NCI-H226 (cell line): Measurements from ENCODE around the gene STRADB.
"Not testable (repeated sequence)": the region's sequence is repeated elsewhere in the genome, so short reads cannot be mapped to it uniquely, and the experiment has no call there.

Experiments used
- DNase-seq: peaks from one replicate; pipeline ENCODE4 v3.0.0-alpha.2; 2015

Gene STRADB, protein sequence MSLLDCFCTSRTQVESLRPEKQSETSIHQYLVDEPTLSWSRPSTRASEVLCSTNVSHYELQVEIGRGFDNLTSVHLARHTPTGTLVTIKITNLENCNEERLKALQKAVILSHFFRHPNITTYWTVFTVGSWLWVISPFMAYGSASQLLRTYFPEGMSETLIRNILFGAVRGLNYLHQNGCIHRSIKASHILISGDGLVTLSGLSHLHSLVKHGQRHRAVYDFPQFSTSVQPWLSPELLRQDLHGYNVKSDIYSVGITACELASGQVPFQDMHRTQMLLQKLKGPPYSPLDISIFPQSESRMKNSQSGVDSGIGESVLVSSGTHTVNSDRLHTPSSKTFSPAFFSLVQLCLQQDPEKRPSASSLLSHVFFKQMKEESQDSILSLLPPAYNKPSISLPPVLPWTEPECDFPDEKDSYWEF

DNA sequence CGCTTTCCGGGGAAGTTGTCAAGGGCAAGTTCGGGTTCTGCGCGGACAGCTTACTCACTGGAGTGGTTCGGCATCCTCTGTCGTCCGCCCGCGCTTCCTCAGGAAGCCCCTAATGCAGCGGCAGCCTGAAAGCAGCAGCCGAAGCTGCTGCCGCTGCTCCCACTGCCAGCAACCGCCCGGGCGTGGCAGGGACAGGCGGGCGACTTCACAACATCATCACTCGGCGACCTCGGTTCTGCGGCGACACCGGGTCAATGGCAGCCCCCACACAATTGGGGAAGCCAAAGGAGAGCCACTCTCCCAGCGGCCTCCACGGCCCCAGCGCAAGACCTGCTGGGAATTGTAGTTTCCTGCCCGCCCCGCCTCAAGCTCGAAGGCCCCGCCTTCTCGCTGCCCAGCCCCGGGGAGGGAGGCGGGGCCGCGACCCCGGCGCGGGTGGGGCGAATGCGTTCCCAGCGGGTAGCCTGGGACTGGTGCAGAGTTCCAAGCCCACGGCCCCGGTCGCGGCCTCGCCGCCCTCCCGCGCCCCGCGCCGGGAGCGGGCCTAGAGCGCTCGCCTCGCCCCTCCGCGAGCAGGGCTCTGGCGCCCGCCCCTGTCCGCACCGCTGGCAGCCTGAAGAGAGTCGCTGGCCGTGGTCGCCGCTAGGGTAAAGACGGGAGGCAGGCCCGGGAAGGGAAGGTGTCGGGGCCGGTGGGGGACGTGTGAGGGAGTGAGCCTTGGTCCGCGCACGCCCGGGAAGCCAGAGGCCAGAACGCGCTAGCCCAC lies at the start of gene STRADB, which contains the start of gene TRAK2:
Gene STRADB (plus strand): TSS at position 449 of the 766 bp plus-strand sequence. CDS start 3,101 bp downstream, outside the sequence.
Gene TRAK2 (minus strand): TSS at position 167 of the 766 bp plus-strand sequence. CDS start 30,951 bp downstream, outside the sequence.
- DNase-seq, result peak; percentile 67

DNA sequence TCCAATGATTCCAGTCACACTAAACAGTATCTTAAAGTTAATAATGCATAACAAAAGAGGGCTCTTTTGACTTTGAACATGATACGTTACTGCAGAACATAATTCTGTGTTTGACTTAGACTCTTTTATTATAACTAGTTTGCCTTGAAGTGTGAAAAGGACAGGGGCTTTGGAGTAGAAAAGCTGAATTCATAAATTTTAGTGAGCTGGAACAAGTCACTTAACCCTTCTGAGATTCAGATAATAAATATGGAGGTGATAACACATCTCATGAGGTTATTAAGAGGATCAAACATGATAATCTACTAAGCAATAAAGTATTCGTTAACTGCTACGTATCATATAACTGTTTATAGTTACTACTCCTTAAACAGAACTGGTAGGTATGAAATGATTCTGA lies 49.7 kb upstream of the STRADB start:
- no peak for DNase-seq

DNA sequence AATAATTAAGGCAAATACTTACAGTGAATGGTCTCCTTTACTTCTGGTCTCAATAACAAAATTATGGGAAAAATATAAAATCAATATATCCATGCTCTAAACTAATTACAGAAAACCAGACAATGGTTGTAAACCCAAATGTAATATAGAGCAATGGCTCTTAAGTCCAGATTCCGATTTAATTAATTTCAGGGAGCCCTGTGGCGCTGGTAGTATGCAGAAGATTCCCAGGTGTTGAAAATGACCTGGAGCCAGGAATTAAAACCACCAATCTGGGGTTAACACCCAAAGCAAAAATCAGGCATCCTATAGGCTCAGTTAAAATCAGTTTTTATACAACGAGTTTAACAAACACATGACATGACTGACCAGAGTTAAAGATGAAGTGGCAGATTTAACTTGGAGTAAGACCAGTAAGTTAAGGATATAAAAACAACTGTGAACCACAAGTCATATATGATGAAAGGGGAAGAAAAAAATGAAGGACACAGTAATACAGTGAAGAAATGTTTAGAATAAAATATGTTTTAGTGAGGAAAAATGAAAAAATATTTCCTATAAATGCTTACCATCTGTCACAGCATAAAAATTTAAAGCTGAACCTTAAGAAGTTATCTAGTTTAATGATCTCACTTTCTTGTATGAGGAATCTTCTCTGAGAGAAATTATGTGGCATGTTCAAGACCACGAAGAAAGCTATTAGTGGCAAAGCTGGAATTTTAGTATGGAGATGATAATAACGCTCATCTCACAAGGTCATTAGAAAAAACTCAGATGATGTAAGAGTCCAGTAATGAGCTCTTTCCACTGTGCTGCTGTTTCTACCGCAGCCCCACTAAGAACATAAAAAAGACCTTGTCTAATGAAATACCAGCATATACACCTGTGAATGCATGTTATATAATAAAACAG lies 48.6 kb upstream of the STRADB start:
- no peak for DNase-seq

DNA sequence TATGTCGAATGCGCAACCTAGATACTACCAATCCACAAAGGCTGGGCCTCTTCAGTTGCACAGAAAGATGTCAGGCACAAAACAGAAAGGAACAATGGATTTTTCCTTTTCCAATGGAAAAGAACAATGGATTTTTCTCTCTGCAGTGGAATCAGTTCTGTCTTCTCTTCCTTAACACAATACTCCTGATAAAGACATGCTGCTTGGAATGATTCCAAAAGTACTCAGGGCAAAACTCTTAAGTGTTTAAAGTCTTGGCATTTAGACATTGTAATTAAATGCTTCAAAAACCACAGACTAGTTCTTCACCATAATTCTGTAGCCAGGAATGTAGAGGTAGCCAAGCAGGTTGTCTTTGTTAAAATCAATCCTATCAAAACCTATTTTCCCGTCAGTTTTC lies 47.7 kb upstream of the STRADB start:
- DNase-seq, result peak; percentile 23

DNA sequence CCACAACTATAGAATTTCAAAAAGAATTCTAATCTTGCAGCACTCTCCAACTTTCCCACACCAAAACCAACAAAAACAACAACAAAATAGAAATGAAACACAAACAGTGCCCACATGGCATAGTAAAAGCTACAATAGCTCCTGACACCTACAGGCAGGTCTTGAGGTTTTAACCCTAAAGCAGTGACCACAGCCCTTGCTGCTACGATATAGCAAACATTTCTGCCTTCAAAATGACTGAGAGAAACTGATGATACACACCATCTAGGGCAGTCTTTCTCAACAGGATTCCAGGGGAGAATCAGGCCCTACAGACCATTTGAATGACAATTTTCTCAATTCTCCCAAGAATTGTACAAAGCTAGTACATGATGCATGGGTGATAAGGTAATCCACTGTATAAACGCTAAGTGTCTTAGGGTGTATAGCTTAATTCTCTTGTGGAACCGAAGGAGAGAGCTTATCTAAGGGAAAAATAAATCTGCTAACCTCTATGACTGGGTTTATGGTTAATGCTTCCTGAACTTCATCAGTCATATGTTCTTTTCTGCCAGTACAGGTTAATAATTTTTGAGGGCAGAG lies 46.8 kb upstream of the STRADB start:
- DNase-seq, result no peak

DNA sequence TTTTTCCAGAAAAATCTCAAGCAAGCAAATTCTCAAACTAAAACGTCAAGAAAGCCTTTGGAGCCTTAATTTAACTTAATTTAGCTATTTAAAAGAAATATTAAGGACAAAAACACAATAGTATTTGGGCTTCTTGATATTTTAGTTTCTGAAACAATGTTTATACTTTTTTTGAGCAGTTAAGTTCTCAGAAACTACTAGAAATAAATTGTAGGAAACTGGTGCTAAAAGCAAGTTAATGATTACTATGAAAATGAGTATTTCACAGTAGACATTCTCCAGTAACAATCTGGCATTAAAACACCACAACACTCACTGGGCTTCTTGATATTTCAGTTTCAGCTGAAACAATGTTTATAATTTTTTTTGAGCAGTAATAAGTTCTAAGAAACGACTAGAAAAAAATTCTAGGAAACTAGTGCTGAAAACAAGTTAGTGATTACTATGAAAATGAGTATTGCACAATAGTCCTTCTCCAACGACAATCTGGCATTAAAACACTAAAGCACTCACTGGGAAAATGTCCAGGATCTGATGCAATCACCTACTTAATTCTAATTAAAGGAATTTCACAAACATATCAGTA lies 45.4 kb upstream of the STRADB start:
- DNase-seq, result no peak

DNA sequence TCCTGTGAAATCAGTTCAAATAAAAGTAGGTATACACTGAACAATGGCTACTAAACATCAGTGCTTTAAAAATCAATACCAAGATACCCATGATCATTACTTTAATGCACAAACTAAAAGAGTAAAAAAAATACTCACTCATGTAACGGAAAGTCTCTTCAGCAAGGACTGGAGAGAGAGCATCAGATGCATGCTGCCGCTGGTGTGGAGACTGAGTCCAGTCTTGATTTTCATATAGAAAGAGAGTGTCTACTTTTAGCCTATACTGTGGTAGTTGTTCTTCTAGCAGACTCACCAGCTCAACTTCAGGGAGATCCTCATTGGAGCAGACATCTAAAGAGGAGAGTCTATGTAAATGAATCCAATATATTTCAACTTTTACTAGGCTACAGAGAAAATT lies 44.3 kb upstream of the STRADB start:
- no peak for DNase-seq

DNA sequence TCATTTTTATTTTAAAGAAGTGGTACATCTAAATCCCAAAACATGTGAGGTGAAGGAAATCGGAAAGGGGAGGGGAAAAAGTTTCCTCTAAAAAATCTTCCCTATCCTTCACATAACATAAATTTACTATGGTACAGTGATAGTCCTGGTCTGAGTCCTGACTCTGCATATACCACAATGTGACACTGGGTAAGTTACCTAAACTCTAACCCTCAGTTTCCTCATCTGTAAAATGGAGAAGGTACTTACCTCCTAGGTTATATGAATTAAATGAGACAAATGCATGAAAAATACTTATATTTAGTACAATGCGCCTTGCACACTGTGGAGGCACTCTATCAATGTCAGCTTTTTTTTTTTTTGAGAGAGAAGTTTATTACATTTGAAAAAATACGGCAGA lies 42.6 kb upstream of the STRADB start:
- DNase-seq, result no peak

DNA sequence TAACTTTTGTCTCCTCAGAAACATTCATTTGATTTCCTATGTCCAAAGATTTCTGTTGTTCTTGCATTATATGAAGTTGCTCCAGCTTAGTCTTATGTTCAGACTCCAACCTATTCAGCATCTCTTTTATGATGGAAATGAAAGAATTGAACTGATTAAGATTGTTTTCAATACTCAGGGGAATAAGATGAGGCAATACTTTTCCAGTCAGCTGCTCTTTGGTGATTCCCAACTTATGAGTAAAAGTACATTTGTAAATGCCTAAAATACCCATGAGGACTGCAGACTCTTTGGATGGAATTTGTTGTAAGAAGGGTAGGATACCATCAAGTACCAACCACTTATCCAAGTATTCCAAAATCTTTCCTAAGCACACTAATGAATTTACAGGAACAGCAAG lies 40.1 kb upstream of the STRADB start:
- DNase-seq, result no peak

DNA sequence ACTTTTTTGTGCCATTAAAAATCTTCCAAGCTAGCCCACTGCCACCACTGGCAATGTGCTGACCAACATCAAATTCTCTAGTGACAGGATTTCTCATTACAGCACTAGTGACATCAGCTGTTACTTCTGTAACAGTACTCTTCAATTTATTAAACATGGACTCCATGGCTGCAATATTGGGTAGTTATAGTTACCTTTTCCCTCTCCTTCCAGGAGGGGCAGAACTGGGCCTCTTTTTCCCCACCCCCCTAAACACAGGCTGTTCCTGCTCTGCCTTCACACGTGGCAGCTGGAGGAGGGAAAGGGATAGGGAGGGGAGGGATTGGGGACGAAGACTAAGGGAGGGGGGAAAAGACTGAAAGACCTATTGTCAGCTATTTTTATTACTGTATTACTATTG lies 38.4 kb upstream of the STRADB start:
- no peak for DNase-seq

DNA sequence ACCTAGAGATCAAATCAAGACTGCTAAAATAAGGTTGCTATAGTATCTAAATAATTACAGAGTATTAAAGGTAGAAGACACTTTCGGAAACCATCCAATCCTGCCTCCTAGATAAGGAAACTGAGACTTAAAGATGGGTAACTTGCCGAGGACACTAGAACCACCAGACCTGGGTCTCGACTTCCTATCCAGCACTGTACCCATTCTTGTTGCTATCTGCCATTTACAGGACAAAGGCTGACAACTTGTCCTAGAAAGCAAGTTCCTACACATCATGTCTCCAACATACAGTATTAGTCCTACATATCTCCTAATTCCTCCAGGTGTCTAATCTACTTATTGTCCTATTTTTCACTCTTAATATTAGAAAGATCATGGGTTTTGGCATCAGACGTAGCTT lies 38.0 kb upstream of the STRADB start:
- no peak for DNase-seq

DNA sequence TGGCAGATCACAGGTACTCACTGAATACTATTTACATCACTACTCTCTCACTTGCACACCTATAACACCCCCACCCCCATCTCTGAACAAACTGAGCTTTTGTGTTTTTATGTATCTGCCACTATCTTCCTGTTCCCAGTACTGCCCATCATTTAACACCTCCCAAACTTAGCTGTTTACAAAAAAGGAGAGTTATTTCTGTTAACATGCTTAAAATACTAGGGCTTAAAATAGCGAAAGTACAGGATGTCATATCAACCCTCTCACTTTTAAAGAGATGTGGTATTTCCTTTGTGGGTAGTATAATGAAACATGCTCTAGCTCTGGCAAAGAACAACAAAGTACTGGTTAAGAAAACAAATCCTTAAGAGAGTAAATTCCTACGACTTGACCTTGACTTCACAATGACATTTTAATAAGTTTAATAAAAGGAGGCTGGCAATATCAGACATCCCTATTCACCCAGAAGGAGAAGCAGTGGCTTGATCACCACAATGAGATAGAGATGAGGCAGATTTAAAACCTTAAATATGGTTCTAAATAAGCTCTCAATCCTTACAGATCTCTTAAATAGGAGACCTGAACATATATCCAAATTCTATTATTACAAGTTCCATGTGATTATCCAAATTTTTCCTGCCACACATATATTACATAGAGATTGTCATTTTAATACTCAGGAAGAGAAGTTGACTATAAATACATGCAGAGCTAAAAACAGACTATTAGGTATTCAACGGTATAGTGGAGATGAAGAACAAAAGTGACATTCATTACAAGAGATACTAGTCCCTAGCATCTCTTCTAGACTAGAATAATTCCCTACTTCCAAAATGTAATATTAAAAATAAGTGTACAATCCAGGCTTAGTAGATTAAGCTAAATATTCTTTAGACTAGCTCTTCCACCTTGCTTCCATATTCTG lies 37.2 kb upstream of the STRADB start:
- no peak for DNase-seq

DNA sequence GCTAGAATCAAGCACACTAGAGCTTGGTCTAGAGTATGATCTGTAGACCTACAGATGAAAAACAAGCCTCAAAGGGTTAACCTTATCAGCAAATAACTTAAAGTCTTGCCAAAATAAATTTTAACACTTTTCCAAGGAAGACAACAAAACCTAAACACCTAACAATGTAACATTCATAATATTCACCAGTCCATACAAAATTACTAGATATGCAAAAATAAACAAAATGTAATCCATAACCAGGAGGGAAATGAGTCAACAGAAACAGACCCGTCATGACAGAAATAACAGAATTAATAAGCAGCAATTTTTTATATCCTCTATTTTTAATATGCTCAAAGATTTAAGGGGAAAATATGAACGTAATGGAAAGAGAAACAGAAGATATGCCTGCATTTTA lies 36.4 kb upstream of the STRADB start:
- no peak for DNase-seq

DNA sequence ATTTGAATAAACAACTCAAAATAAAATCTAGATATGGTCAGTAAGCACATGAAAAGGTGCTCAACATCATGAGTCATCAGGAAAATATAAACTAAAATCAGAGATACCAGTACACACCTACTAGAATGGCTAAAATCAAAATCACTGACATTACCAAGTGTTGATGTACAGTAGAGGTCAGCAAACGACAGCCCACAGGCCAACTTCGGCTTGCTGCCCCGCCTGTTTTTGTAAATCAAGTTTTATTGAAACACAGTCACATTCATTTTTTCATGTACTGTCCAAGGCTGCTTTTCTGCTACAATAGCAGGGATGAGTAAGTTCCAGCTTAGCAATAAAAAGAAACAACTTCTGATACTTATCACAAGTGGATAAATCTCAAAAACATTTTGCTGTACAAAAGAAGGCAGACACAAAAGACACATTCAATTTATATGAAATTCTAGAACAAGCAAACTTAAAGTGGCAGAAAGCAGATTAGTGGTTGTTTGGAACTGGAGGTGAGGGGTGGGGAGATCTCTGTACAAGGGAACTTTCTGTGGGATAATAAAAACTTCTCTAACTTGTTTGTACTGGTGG lies 32.4 kb upstream of the STRADB start:
- DNase-seq, result no peak

DNA sequence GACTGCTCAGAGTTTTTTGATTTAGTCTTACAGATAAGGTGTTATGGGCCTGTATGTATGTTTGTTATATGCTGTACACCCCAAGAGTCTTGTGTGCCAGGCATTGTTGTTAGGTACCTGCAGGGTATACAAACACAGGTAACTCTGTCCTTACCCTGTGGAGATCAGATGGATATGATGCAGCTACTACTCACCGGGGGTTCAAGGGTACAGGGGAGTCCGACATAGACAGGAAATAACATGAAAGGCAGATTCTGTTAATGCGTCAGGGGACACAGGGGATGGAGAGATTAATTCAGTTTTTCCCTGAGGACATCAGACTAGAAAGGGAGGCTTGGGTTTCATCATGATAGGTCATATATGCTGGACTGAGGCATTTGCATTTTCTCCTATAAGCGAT lies 31.6 kb upstream of the STRADB start:
- no peak for DNase-seq

DNA sequence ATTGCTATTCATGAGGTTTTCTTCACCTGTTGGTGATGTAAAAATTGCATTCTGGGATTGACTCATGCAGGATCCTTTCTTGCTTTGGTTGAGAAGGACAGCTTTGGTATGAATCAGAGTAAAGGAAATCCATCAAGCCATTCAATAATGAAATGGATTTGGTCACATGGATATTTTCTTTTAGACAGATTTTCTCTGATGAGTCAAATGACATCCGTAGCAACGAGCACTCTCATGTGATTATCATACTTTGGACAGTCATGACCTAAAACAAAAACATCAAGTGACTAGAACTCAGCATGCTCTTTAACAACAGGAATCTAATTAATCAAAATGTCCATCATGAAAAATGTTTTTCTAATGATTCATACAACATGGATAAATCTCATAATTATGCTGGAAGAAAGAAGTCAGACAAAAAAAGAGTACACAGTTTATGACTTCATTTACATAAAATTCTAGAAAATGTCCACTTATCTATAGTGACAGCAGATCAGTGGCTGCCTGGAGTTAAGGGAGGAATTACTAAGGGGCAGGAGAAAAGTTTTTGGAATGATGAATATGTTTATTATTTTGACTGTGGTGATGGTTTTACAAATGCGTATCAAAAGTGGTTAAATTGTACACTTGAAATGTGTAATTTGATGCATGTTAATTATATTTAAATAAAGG lies 31.0 kb upstream of the STRADB start:
- DNase-seq, result peak; percentile 2

DNA sequence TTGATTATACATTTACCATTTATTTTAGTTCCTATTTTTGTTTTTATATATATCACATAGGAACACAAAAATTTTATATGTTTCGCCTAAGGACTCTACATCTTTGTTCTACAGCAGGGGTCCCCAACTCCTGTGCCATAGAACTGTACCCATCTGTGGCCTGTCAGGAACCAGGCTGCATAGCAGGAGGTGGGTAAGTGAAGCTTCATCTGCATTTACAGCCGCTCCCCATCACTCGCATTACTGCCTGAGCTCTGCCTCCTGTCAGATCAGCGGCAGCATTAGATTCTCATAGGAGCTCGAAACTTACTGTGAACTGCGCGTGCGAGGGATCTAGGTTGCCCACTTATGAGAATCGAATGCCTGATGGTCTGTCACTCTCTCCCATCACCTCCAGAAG lies 25.6 kb upstream of the STRADB start:
- DNase-seq, result no peak

DNA sequence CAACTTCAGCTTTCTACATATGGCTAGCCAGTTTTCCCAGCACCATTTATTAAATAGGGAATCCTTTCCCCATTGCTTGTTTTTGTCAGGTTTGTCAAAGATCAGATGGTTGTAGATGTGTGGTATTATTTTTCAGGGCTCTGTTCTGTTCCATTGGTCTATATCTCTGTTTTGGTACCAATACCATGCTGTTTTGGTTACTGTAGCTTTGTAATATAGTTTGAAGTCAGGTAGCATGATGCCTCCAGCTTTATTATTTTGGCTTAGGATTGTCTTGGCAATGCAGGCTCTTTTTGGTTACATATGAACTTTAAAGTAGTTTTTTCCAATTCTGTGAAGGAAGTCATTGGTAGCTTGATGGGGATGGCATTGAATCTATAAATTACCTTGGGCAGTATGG lies 23.2 kb upstream of the STRADB start:
- not testable (repeated sequence) for DNase-seq

DNA sequence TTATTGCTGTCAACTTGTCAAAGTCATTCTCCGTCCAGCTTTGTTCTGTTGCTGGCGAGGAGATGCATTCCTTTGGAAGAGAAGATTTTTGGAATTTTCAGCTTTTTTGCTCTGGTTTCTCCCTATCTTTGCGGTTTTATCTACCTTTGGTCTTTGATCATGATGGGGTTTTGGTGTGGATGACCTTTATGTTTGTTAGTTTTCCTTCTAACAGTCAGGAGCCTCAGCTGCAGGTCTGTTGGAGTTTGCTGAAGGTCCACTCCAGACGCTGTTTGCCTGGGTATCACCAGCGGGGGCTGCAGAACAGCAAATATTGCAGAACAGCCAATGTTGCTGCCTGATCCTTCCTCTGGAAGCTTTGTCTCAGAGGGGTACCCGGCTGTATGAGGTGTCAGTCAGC lies 21.7 kb upstream of the STRADB start:
- DNase-seq, result not testable (repeated sequence)

DNA sequence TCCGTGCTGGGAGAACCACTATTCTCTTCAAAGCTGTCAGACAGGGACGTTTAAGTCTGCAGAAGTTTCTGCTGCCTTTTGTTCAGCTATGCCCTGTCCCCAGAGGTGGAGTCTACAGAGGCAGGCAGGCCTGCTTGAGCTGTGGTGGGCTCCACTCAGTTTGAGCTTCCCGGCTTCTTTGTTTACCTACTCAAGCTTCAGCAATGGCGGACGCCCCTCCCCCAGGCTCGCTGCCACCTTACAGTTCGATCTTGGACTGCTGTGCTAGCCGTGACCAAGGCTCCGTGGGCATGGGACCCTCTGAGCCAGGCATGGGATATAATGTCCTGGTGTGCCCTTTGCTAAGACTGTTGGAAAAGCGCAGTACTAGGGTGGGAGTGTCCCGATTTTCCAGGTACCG lies 21.2 kb upstream of the STRADB start:
- not testable (repeated sequence) for DNase-seq
